Naive thymus-derived CD8-positive, alpha-beta T cell (primary cell): ENCODE measurements around the gene TTBK2. TPM values are rescaled to one million over a fixed set of nuclear protein-coding genes. Genes with fewer than 3 reads are reported as not detected.

Source experiments
- ATAC-seq, 2 donors: fragments of 150-1000 bp; cut with Tn5 transposase in 1 of 2; sonication (Bioruptor Pico), chemical (Tn5 transposase) in 1 of 2; 1 replicate in 1 of 2; 2 replicates in 1 of 2; pipeline ENCODE4 v1.10.0; 2021; ENCODE audit warnings: mild to moderate bottlenecking in 2 of 2, moderate library complexity in 2 of 2
- POLR2A ChIA-PET: fragments of 350-600 bp; sonication (Branson Sonifier 250); formaldehyde crosslinking; loops from one replicate; lab custom pipeline; 2021; ENCODE audit warnings: antibody characterized with exemption; lab: Charles Lee
- DNase-seq, 10 donors: peaks; one replicate each; pipeline versions ENCODE4 v3.0.0 to v3.0.0-alpha.2; 2020 to 2022
- H3K27ac Mint-ChIP-seq, 10 donors: one replicate each; pipeline ENCODE4 v1.8.0; 2020 to 2022; ENCODE audit warnings: mild to moderate bottlenecking in 10 of 10, mixed read lengths in 10 of 10, moderate library complexity in 4 of 10, inconsistent platforms in 1 of 10
- H3K27me3 Mint-ChIP-seq, 5 donors: one replicate each; pipeline ENCODE4 v1.8.0; 2021 to 2022; ENCODE audit warnings: mixed read lengths in 5 of 5
- H3K36me3 Mint-ChIP-seq, 3 donors: one replicate each; pipeline ENCODE4 v1.8.0; 2020 to 2022; ENCODE audit warnings: mixed read lengths in 3 of 3, mild to moderate bottlenecking in 2 of 3, inconsistent platforms in 1 of 3
- H3K4me1 Mint-ChIP-seq, 4 donors: one replicate each; pipeline ENCODE4 v1.8.0; 2021 to 2022; ENCODE audit warnings: mixed read lengths in 4 of 4
- H3K4me3 Mint-ChIP-seq, 10 donors: one replicate each; pipeline ENCODE4 v1.8.0; 2020 to 2022; ENCODE audit warnings: mild to moderate bottlenecking in 10 of 10, mixed read lengths in 10 of 10, moderate library complexity in 6 of 10, inconsistent platforms in 1 of 10
- H3K9me3 Mint-ChIP-seq, 9 donors: one replicate each; pipeline ENCODE4 v1.8.0; 2020 to 2022; ENCODE audit warnings: mixed read lengths in 9 of 9, mild to moderate bottlenecking in 3 of 9, inconsistent platforms in 1 of 9, moderate library complexity in 1 of 9
- polyA plus RNA-seq, 3 donors: library from polyadenylated mRNA; unstranded; fragments of 300-500 nt; fragmentation: Illumina TruSeq; gene quantifications; one replicate each; pipeline ENCODE4 v1.2.3, GENCODE V29; 2021
- total RNA-seq, 8 experiments: library from RNA in 2 of 8; stranded (reverse) in 2 of 8; gene quantifications; one replicate each; pipeline ENCODE4 v1.2.3 and lab custom pipeline; 2021 to 2026

TTBK2 gene
- total and polyA plus RNA-seq, 5 experiments from 2014 or later: 11.2 to 32.1 (median 13.4) TPM

GRCh38 chr15:42729409-42729808, 191.2 kb downstream of the TTBK2 start:
- H3K36me3 Mint-ChIP-seq: peaks cover 0 to 80% (median 19%) of the 10 kb centered on the region in 3 donors
- no peaks in the 10 kb centered on the region for H3K27me3 Mint-ChIP-seq
- POLR2A ChIA-PET: no interaction called here
- DNase-seq (no peak), ATAC-seq (no peak)
- peak overlapping the region in 1 of 10 donors; percentile 4 for H3K27ac Mint-ChIP-seq
- no peaks in the 10 kb centered on the region for H3K9me3 Mint-ChIP-seq
- H3K4me3 Mint-ChIP-seq: no peak overlapping the region
- peaks cover 0 to 10% (median 7%) of the 10 kb centered on the region in 4 donors for H3K4me1 Mint-ChIP-seq

- ATAC-seq: no peak
- no peaks in the 10 kb centered on the region for H3K9me3 Mint-ChIP-seq
- DNase-seq: no peak
- no peaks in the 10 kb centered on the region for H3K27me3 Mint-ChIP-seq
- peaks cover 0 to 6% (median 5%) of the 10 kb centered on the region in 4 donors for H3K4me1 Mint-ChIP-seq
- H3K36me3 Mint-ChIP-seq: peaks cover 0 to 82% (median 19%) of the 10 kb centered on the region in 3 donors
- no peak overlapping the region for H3K4me3 Mint-ChIP-seq
- POLR2A ChIA-PET: no interaction called here
- H3K27ac Mint-ChIP-seq: no peak overlapping the region
Observed at GRCh38 chr15:42728972-42729371, 191.6 kb downstream of the TTBK2 start.

GRCh38 chr15:42728560-42728959, 192.0 kb downstream of the TTBK2 start:
- ATAC-seq: no peak
- H3K27ac Mint-ChIP-seq: no peak overlapping the region
- H3K4me3 Mint-ChIP-seq: peak overlapping the region in 1 of 10 donors; percentile 24
- DNase-seq: no peak
- H3K4me1 Mint-ChIP-seq: peaks cover 0 to 5% (median 5%) of the 10 kb centered on the region in 4 donors
- H3K9me3 Mint-ChIP-seq: no peaks in the 10 kb centered on the region
- POLR2A ChIA-PET: no interaction called here
- H3K36me3 Mint-ChIP-seq: peaks cover 0 to 82% (median 19%) of the 10 kb centered on the region in 3 donors
- no peaks in the 10 kb centered on the region for H3K27me3 Mint-ChIP-seq

DNA sequence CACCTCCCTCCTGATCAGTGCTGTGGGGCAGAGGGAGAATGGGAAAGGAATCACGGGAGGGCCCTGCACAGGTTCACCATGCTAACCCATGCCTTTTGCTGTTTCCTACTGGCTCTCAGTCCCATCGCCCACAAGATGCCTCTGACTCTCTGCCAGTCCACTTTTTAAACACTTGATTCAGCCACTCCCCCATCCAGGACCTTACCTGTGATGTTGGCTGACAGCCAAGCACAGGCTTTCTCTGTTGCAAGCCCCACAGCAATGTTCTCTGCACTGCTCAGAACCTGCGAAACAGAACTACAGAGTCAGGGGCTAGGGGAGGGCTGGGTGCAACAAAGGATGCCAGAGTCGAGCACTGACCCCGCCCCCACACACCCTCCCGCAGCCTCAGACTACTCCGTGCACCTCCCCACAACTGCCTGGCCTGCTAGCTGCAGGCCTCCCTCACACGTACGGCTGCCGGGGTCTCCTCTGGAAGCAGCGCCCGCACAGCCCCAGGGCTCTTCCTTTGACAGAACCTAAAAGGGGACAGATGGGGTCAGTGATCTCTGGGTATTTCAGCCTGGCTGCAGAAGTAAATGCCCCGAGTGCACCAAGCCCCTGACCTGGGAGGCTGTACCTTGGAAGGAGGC, 192.7 kb downstream of the TTBK2 start:
- ATAC-seq (no peak), DNase-seq (no peak)
- Mint-ChIP-seq H3K36me3 (peaks cover 0 to 81% (median 19%) of the 10 kb centered on the region in 3 donors), H3K27me3 (no peaks in the 10 kb centered on the region), H3K27ac (no peak overlapping the region), H3K4me3 (no peak overlapping the region), H3K4me1 (peaks cover 0 to 5% (median 2%) of the 10 kb centered on the region in 4 donors), H3K9me3 (no peaks in the 10 kb centered on the region)
- POLR2A ChIA-PET: interaction anchor here (2.6 kb wide), 1 partner anchor 9 kb away, joined by 7 read pairs; the partner anchor contains the start of gene CDAN1

DNA sequence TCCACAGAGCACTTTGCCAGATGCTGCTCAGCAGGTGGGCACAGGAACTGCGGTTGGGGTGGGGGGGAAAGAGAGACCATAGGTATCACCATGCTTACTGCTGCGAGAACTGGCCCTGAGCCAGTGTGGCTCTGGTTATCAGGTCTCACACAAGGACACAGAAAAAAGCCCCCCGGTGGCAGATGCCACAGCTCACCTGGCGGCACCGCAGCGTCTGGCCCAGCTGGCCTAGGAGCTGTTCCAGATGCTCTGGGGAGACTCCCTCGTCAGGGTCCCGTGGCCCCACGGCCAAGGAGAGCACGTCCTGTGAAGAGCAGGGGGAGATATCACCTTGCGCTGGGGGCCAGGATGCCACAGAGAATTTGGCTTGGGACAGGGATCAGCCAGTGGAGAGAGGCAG, 194.5 kb downstream of the TTBK2 start:
- Mint-ChIP-seq H3K9me3 (no peaks in the 10 kb centered on the region), H3K36me3 (peaks cover 0 to 69% (median 13%) of the 10 kb centered on the region in 3 donors), H3K4me3 (no peak overlapping the region), H3K4me1 (peaks cover 0 to under 1% (median 0%) of the 10 kb centered on the region in 4 donors), H3K27ac (peak overlapping the region in 2 of 10 donors; percentile 33 to 40), H3K27me3 (no peaks in the 10 kb centered on the region)
- POLR2A ChIA-PET: interaction anchor here (2.6 kb wide), 1 partner anchor 10 kb away, joined by 7 read pairs; the partner anchor contains the start of gene CDAN1
- DNase-seq: no peak
- no peak for ATAC-seq

- POLR2A ChIA-PET: interaction anchor here (0.7 to 2.6 kb wide), 2 partner anchors 11 to 495 kb away, joined by 4 to 7 read pairs; partner anchors contain the start of gene CDAN1
- H3K27me3 Mint-ChIP-seq: no peaks in the 10 kb centered on the region
- H3K9me3 Mint-ChIP-seq: no peaks in the 10 kb centered on the region
- H3K4me3 Mint-ChIP-seq: no peak overlapping the region
- no peaks in the 10 kb centered on the region for H3K4me1 Mint-ChIP-seq
- peak overlapping the region in 2 of 10 donors; percentile 9 to 69 for H3K27ac Mint-ChIP-seq
- ATAC-seq: no peak
- no peak for DNase-seq
- H3K36me3 Mint-ChIP-seq: peaks cover 0 to 69% (median 12%) of the 10 kb centered on the region in 3 donors
Observed at GRCh38 chr15:42725331-42725903, 195.2 kb downstream of the TTBK2 start.

DNA sequence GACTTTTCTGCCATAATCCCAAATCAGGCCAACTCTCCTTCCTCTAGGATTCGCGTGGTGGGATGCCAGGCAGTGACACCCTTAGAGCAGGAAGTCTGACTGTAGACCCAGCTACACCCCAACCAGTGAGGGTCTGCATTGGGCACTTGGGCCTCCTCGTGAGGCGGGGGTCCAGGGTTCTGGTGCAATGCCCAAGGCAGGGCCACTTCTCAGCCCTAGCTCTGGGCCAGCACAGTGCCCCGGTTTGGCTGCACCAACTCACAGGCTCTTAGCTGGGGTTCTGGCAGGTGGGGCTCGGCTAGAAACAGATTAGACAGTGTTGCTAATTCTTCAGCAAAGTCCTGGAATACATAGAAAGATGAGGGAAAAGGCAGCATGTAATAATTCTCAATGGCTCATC, 196.3 kb downstream of the TTBK2 start:
- Mint-ChIP-seq H3K27ac (peak overlapping the region in 5 of 10 donors; percentile 1 to 59 (median 34)), H3K27me3 (no peaks in the 10 kb centered on the region), H3K9me3 (no peaks in the 10 kb centered on the region), H3K4me3 (no peak overlapping the region), H3K4me1 (no peaks in the 10 kb centered on the region), H3K36me3 (peaks cover 0 to 72% (median 6%) of the 10 kb centered on the region in 3 donors)
- ATAC-seq: no peak
- no peak for DNase-seq
- POLR2A ChIA-PET: no interaction called here

GRCh38 chr15:42723068-42723467, 197.5 kb downstream of the TTBK2 start:
- Mint-ChIP-seq H3K9me3 (no peaks in the 10 kb centered on the region), H3K4me1 (no peaks in the 10 kb centered on the region), H3K27me3 (no peaks in the 10 kb centered on the region), H3K27ac (peak overlapping the region in 7 of 10 donors; percentile 8 to 76 (median 44)), H3K4me3 (no peak overlapping the region), H3K36me3 (peaks cover 0 to 66% (median 6%) of the 10 kb centered on the region in 3 donors)
- no peak for DNase-seq
- no peak for ATAC-seq
- POLR2A ChIA-PET: no interaction called here

- Mint-ChIP-seq H3K9me3 (no peaks in the 10 kb centered on the region), H3K27ac (peak overlapping the region in 1 of 10 donors; percentile 55), H3K4me1 (no peaks in the 10 kb centered on the region), H3K27me3 (no peaks in the 10 kb centered on the region), H3K4me3 (no peak overlapping the region), H3K36me3 (peaks cover 0 to 59% (median 6%) of the 10 kb centered on the region in 3 donors)
- ATAC-seq (no peak), DNase-seq (no peak)
- POLR2A ChIA-PET: no interaction called here
Observed at GRCh38 chr15:42721916-42722315, 198.7 kb downstream of the TTBK2 start.

DNA sequence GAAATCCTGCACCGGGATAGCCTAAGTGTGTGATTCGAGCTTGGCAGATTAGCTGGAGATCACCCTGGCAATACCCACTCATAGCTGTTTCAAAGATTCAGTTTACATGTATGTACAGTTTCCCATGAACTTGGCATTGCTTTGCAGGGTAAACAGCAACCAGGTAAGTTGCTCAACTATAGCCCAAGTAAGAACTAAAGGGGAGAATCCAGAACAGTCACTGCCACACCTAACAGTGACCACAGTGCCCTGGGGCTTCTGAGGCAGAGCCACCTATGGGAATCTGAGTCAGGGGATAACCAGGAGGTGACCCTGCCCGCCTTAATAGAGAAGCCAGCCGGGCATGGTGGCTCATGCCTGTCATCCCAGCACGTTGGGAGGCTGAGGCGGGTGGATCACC, 199.6 kb downstream of the TTBK2 start:
- POLR2A ChIA-PET: no interaction called here
- ATAC-seq: no peak
- Mint-ChIP-seq H3K9me3 (no peaks in the 10 kb centered on the region), H3K36me3 (peaks cover 0 to 50% (median 6%) of the 10 kb centered on the region in 3 donors), H3K27me3 (no peaks in the 10 kb centered on the region), H3K27ac (peak overlapping the region in 4 of 10 donors; percentile 7 to 70 (median 58)), H3K4me3 (no peak overlapping the region), H3K4me1 (no peaks in the 10 kb centered on the region)
- no peak for DNase-seq

GRCh38 chr15:42720071-42720470, 200.5 kb downstream of the TTBK2 start:
- DNase-seq (no peak), ATAC-seq (no peak)
- H3K36me3 Mint-ChIP-seq: peaks cover 0 to 40% (median 3%) of the 10 kb centered on the region in 3 donors
- peak overlapping the region in 8 of 10 donors; percentile 11 to 85 (median 56) for H3K27ac Mint-ChIP-seq
- H3K4me3 Mint-ChIP-seq: no peak overlapping the region
- POLR2A ChIA-PET: interaction anchor here (1.2 kb wide), 1 partner anchor 17 kb away, joined by 3 read pairs; no protein-coding TSS in a partner anchor
- H3K9me3 Mint-ChIP-seq: no peaks in the 10 kb centered on the region
- no peaks in the 10 kb centered on the region for H3K27me3 Mint-ChIP-seq
- no peaks in the 10 kb centered on the region for H3K4me1 Mint-ChIP-seq

- Mint-ChIP-seq H3K27me3 (no peaks in the 10 kb centered on the region), H3K9me3 (no peaks in the 10 kb centered on the region), H3K4me1 (no peaks in the 10 kb centered on the region), H3K36me3 (peaks cover 0 to 30% (median 0%) of the 10 kb centered on the region in 3 donors), H3K27ac (peak overlapping the region in 2 of 10 donors; percentile 7 to 36), H3K4me3 (no peak overlapping the region)
- ATAC-seq (no peak), DNase-seq (no peak)
- POLR2A ChIA-PET: interaction anchor here (1.2 kb wide), 1 partner anchor 18 kb away, joined by 3 read pairs; no protein-coding TSS in a partner anchor
Observed at GRCh38 chr15:42719043-42719442, 201.5 kb downstream of the TTBK2 start.

DNA sequence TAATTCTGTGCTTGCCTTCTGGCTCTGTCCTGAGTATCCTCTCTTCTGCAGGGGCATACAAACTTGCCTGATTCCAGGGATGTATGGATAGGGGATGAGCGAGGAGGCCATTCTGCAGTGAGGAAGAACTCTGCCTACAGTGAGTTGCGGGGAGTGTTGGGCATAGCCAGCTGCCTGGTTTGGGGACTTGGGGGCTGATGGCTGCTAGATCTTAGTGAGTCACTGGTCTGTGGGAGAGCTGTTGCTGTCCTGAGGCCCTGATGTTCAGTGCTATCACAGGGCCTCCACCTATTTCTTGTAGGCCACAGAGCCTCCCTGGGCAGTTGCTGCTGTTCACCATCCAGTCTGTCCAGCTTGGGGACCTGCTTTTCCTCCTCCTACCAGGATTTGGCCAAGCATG, 204.0 kb downstream of the TTBK2 start:
- ATAC-seq (no peak), DNase-seq (no peak)
- H3K27ac Mint-ChIP-seq: no peak overlapping the region
- H3K4me1 Mint-ChIP-seq: no peaks in the 10 kb centered on the region
- H3K4me3 Mint-ChIP-seq: no peak overlapping the region
- no peaks in the 10 kb centered on the region for H3K27me3 Mint-ChIP-seq
- H3K36me3 Mint-ChIP-seq: peaks cover 0 to 16% (median 0%) of the 10 kb centered on the region in 3 donors
- POLR2A ChIA-PET: interaction anchor here (0.6 kb wide), 1 partner anchor 79 kb away, joined by 3 read pairs; no protein-coding TSS in a partner anchor
- no peaks in the 10 kb centered on the region for H3K9me3 Mint-ChIP-seq
